IMR-90 (cell line): Measurements from ENCODE around the gene PLXNA4. TPM values are rescaled to one million over a fixed set of nuclear protein-coding genes. Genes with fewer than 3 reads are reported as not detected.

Source experiments
- ATAC-seq: fragments of 200-7000 bp; cut with Tn5 transposase; 2 replicates; pipeline ENCODE4 v1.9.1; 2020; ENCODE audit warnings: low read depth, mild to moderate bottlenecking, moderate library complexity
- BruUV-seq: library from RNA; stranded (reverse); fragments of 400-500 nt; replicated peaks from 2 replicates; lab custom pipeline; 2021; lab: Mats Ljungman, UMichigan
- CTCF ChIA-PET: fragments of 300-600 bp; formaldehyde crosslinking; extraction: SDS; loops from one replicate; lab custom pipeline; 2021; ENCODE audit warnings: antibody characterized with exemption; lab: Yijun Ruan, JAX
- POLR2A ChIA-PET: fragments of 300-600 bp; sonication (Branson Sonifier 250); formaldehyde crosslinking; loops from one replicate; lab custom pipeline; 2022; ENCODE audit warnings: antibody characterized with exemption; ENCODE audit not compliant: unreplicated experiment; lab: Charles Lee
- DNase-seq: peaks from one replicate; pipeline ENCODE4 v3.0.0; 2013
- H2AFZ ChIP-seq: replicated peaks from 2 replicates; pipeline ENCODE3; 2013; ENCODE audit warnings: low read length, mild to moderate bottlenecking; ENCODE audit not compliant: poor library complexity
- H2AK5ac ChIP-seq: 2 replicates; pipeline ENCODE4 v1.6.1; 2013; ENCODE audit warnings: low read depth, low read length, inconsistent platforms
- H2AK9ac ChIP-seq: replicated peaks from 2 replicates; pipeline ENCODE3; 2013; ENCODE audit warnings: mild to moderate bottlenecking, low read depth, low read length, moderate library complexity; ENCODE audit not compliant: poor library complexity
- H2BK120ac ChIP-seq: 2 replicates; pipeline ENCODE4 v1.6.1; 2013; ENCODE audit warnings: low read depth, low read length, inconsistent platforms
- H2BK15ac ChIP-seq: 3 replicates; pipeline ENCODE4 v1.6.1; 2013; ENCODE audit warnings: low read depth, low read length, inconsistent platforms
- H2BK20ac ChIP-seq: 2 replicates; pipeline ENCODE4 v1.6.1; 2013; ENCODE audit warnings: low read depth, mild to moderate bottlenecking, inconsistent platforms, low read length, moderate library complexity
- H2BK5ac ChIP-seq: 2 replicates; pipeline ENCODE4 v1.6.1; 2013; ENCODE audit warnings: mild to moderate bottlenecking, low read depth, low read length, inconsistent platforms; ENCODE audit not compliant: poor library complexity, severe bottlenecking
- H3K14ac ChIP-seq: replicated peaks from 2 replicates; pipeline ENCODE4 v1.6.1; 2013; ENCODE audit warnings: low read depth, low read length, inconsistent platforms
- H3K18ac ChIP-seq: 2 replicates; pipeline ENCODE4 v1.6.1; 2013; ENCODE audit warnings: low read depth, low read length, control low read depth
- H3K23ac ChIP-seq: 2 replicates; pipeline ENCODE4 v1.6.1; 2013; ENCODE audit warnings: low read depth, low read length, inconsistent platforms
- H3K27ac ChIP-seq: 2 replicates; pipeline ENCODE4 v1.5.1; 2013; ENCODE audit warnings: mild to moderate bottlenecking, control low read depth, low read length; ENCODE audit not compliant: insufficient read depth
- H3K27me3 ChIP-seq: 2 replicates; pipeline ENCODE4 v1.6.1; 2013; ENCODE audit warnings: low read length; ENCODE audit not compliant: control insufficient read depth, insufficient read depth
- H3K36me3 ChIP-seq: 2 replicates; pipeline ENCODE4 v1.6.1; 2013; ENCODE audit warnings: low read length, mixed read lengths; ENCODE audit not compliant: control insufficient read depth, insufficient read depth
- H3K4ac ChIP-seq: 2 replicates; pipeline ENCODE4 v1.6.1; 2013; ENCODE audit warnings: low read depth, low read length, inconsistent platforms
- H3K4me1 ChIP-seq: 2 replicates; pipeline ENCODE4 v1.6.1; 2013; ENCODE audit warnings: low read length, mixed read lengths; ENCODE audit not compliant: control insufficient read depth, insufficient read depth
- H3K4me2 ChIP-seq: 2 replicates; pipeline ENCODE4 v1.6.1; 2013; ENCODE audit warnings: low read depth, mild to moderate bottlenecking, control low read depth, low read length, moderate library complexity
- H3K4me3 ChIP-seq: 2 replicates; pipeline ENCODE4 v1.5.1; 2013; ENCODE audit warnings: low read depth, mild to moderate bottlenecking, control low read depth, low read length, moderate library complexity; ENCODE audit not compliant: insufficient read depth
- H3K56ac ChIP-seq: 2 replicates; pipeline ENCODE4 v1.6.1; 2013; ENCODE audit warnings: low read length, inconsistent platforms; ENCODE audit not compliant: insufficient read depth; ENCODE audit errors: extremely low read depth
- H3K79me1 ChIP-seq, 2 experiments: 2 replicates each; pipeline ENCODE4 v1.6.1; 2013; ENCODE audit warnings: low read length in 2 of 2, inconsistent platforms in 1 of 2, low read depth in 1 of 2
- H3K9ac ChIP-seq: 2 replicates; pipeline ENCODE4 v1.6.1; 2013; ENCODE audit warnings: low read depth, low read length, control low read depth
- H3K9me1 ChIP-seq: 2 replicates; pipeline ENCODE4 v1.6.1; 2013; ENCODE audit warnings: low read length, inconsistent platforms; ENCODE audit not compliant: insufficient read depth
- H3K9me3 ChIP-seq: 2 replicates; pipeline ENCODE4 v1.6.1; 2013; ENCODE audit warnings: low read length; ENCODE audit not compliant: control insufficient read depth, insufficient read depth
- H4K20me1 ChIP-seq: 2 replicates; pipeline ENCODE4 v1.6.1; 2013; ENCODE audit warnings: low read length, inconsistent platforms; ENCODE audit not compliant: insufficient read depth
- H4K5ac ChIP-seq: 2 replicates; pipeline ENCODE4 v1.6.1; 2013; ENCODE audit warnings: mild to moderate bottlenecking, low read depth, low read length, control low read depth
- H4K8ac ChIP-seq, 2 experiments: 2 replicates each; pipeline ENCODE4 v1.6.1; 2013; ENCODE audit warnings: low read depth in 2 of 2, low read length in 2 of 2, control low read depth in 1 of 2, inconsistent platforms in 1 of 2
- H4K91ac ChIP-seq: 2 replicates; pipeline ENCODE4 v1.6.1; 2013; ENCODE audit warnings: low read depth, low read length, inconsistent platforms; ENCODE audit not compliant: insufficient read depth
- BHLHE40 ChIP-seq: fragments of 150-350 bp; IDR thresholded peaks from 2 replicates; pipeline ENCODE4 v1.6.1; 2016; ENCODE audit warnings: mild to moderate bottlenecking, low read depth, low read length
- CEBPB ChIP-seq: IDR thresholded peaks from 2 replicates; pipeline ENCODE4 v1.6.1; 2012; ENCODE audit warnings: low read depth, low read length, improper control_type of control experiment
- CHD1 ChIP-seq: IDR thresholded peaks from 2 replicates; pipeline ENCODE4 v1.6.1; 2012; ENCODE audit warnings: low read depth, low read length, improper control_type of control experiment
- ELK1 ChIP-seq: fragments of 150-350 bp; IDR thresholded peaks from 2 replicates; pipeline ENCODE4 v1.6.1; 2016; ENCODE audit warnings: low read depth, mild to moderate bottlenecking, low read length, moderate library complexity, borderline replicate concordance
- FOS ChIP-seq: fragments of 150-350 bp; IDR thresholded peaks from 2 replicates; pipeline ENCODE4 v1.6.1; 2016; ENCODE audit warnings: low read depth, low read length
- MAFK ChIP-seq: IDR thresholded peaks from 2 replicates; pipeline ENCODE4 v1.6.1; 2012; ENCODE audit warnings: low read depth, low read length, improper control_type of control experiment
- MAZ ChIP-seq: IDR thresholded peaks from 2 replicates; pipeline ENCODE4 v1.6.1; 2012; ENCODE audit warnings: low read depth, mild to moderate bottlenecking, low read length, improper control_type of control experiment, moderate library complexity, borderline replicate concordance
- MXI1 ChIP-seq: IDR thresholded peaks from 2 replicates; pipeline ENCODE4 v1.6.1; 2012; ENCODE audit warnings: low read depth, mild to moderate bottlenecking, low read length, moderate library complexity, borderline replicate concordance
- NFE2L2 ChIP-seq: fragments of 150-350 bp; IDR thresholded peaks from 2 replicates; pipeline ENCODE4 v1.6.1; 2016; ENCODE audit warnings: low read depth, mild to moderate bottlenecking, low read length
- POLR2A ChIP-seq: IDR thresholded peaks from 2 replicates; pipeline ENCODE4 v1.6.1; 2012; ENCODE audit warnings: mild to moderate bottlenecking, low read depth, low read length
- RAD21 ChIP-seq: IDR thresholded peaks from 2 replicates; pipeline ENCODE4 v1.6.1; 2012; ENCODE audit warnings: low read length, improper control_type of control experiment
- RCOR1 ChIP-seq: IDR thresholded peaks from 2 replicates; pipeline ENCODE4 v1.6.1; 2012; ENCODE audit warnings: mild to moderate bottlenecking, low read length, improper control_type of control experiment; ENCODE audit not compliant: insufficient replicate concordance
- RFX5 ChIP-seq: IDR thresholded peaks from 2 replicates; pipeline ENCODE4 v1.8.0; 2012; ENCODE audit warnings: low read depth, mild to moderate bottlenecking, low read length, moderate library complexity
- SMC3 ChIP-seq: fragments of 150-350 bp; IDR thresholded peaks from 2 replicates; pipeline ENCODE4 v1.6.1; 2016; ENCODE audit warnings: low read depth, mild to moderate bottlenecking, antibody characterized with exemption, low read length, moderate library complexity
- USF2 ChIP-seq: fragments of 150-350 bp; IDR thresholded peaks from 2 replicates; pipeline ENCODE4 v1.6.1; 2017; ENCODE audit warnings: mild to moderate bottlenecking, antibody characterized with exemption, low read length, low read depth
- WGBS, 2 experiments: methylation state at CpG; one replicate each; pipeline versions ENCODE4 v1.1.5 to v1.1.7; 2013; ENCODE audit warnings: missing lambda C conversion rate in 2 of 2; ENCODE audit not compliant: insufficient read length in 1 of 2; ENCODE audit errors: extremely low coverage in 2 of 2; 5-methylcytosine and 5-hydroxymethylcytosine counted together
- dilution Hi-C: fragments of 300-500 bp; cut with HindIII; formaldehyde crosslinking; loops from one replicate; pipeline ENCODE4 v1.14.3; 2018; ENCODE audit warnings: low sequenced_read_pairs; ENCODE audit not compliant: unreplicated experiment
- in situ Hi-C: fragments of 300-500 bp; cut with MboI; formaldehyde crosslinking; loops from 3 replicates; pipeline ENCODE4 v1.14.3; 2019; ENCODE audit warnings: low sequenced_read_pairs, inconsistent platforms, mixed read lengths
- intact Hi-C: fragments of 100-400 bp; cut with micrococcal nuclease; formaldehyde crosslinking; loops from 2 replicates; pipeline ENCODE4 v1.10.0; 2022
- polyA plus RNA-seq, 3 experiments: library from polyadenylated mRNA; depleted of rRNA; stranded (reverse); fragments of >200 nt; gene quantifications; 2 replicates each; pipeline ENCODE4 v1.2.3, GENCODE V29; 2012; ENCODE audit warnings: low replicate concordance in 1 of 3
- total RNA-seq: library from RNA; depleted of rRNA; stranded (reverse); fragments of >200 nt; gene quantifications from 2 replicates; pipeline ENCODE4 v1.2.3, GENCODE V29; 2012
- TF ChIP-seq, protein P1 (sequence below): conservative IDR thresholded peaks from 2 replicates; pipeline ENCODE4 v1.5.1; 2012; ENCODE audit warnings: mild to moderate bottlenecking, low read depth, low read length, improper control_type of control experiment

PLXNA4 gene
- total and polyA plus RNA-seq, 2 of the 4 experiments (the other 2 are of a cell fraction): under 0.01 TPM

GRCh38 chr7:132131196-132131595, 445.1 kb downstream of the PLXNA4 start:
- Histone ChIP-seq H3K4me2 (no peak overlapping the region), H3K79me1 (no peaks in the 10 kb centered on the region), H3K23ac (no peak overlapping the region), H3K4me3 (no peak overlapping the region), H4K91ac (no peak overlapping the region), H4K20me1 (no peaks in the 10 kb centered on the region), H3K4me1 (no peaks in the 10 kb centered on the region), H3K4ac (no peak overlapping the region), H2AFZ (no peak overlapping the region), H2BK5ac (no peak overlapping the region), H4K5ac (no peak overlapping the region), H3K27me3 (no peaks in the 10 kb centered on the region; the same call in 1 of the 2 replicates), H2BK15ac (no peak overlapping the region), H3K9ac (no peak overlapping the region), H3K14ac (no peak overlapping the region), H2AK5ac (no peak overlapping the region), H3K9me1 (no peaks in the 10 kb centered on the region), H3K27ac (no peak overlapping the region), H4K8ac (no peak overlapping the region), H3K56ac (no peak overlapping the region), H3K36me3 (no peaks in the 10 kb centered on the region), H2BK120ac (no peak overlapping the region), H3K9me3 (no peaks in the 10 kb centered on the region), H3K18ac (no peak overlapping the region), H2AK9ac (no peak overlapping the region), H2BK20ac (no peak overlapping the region)
- dilution Hi-C loops (no loop called here), intact Hi-C loops (no loop called here), in situ Hi-C loops (no loop called here)
- POLR2A ChIA-PET: no interaction called here
- CTCF ChIA-PET: no interaction called here
- no peak for DNase-seq
- TF ChIP-seq FOS (no peak), RAD21 (no peak), NFE2L2 (no peak), MAZ (no peak), MXI1 (no peak), MAFK (no peak), ELK1 (no peak), CHD1 (no peak), SMC3 (no peak), RCOR1 (no peak), RFX5 (no peak), CEBPB (no peak), POLR2A (no peak), USF2 (no peak), BHLHE40 (no peak)
- TF ChIP-seq, protein P1, sequence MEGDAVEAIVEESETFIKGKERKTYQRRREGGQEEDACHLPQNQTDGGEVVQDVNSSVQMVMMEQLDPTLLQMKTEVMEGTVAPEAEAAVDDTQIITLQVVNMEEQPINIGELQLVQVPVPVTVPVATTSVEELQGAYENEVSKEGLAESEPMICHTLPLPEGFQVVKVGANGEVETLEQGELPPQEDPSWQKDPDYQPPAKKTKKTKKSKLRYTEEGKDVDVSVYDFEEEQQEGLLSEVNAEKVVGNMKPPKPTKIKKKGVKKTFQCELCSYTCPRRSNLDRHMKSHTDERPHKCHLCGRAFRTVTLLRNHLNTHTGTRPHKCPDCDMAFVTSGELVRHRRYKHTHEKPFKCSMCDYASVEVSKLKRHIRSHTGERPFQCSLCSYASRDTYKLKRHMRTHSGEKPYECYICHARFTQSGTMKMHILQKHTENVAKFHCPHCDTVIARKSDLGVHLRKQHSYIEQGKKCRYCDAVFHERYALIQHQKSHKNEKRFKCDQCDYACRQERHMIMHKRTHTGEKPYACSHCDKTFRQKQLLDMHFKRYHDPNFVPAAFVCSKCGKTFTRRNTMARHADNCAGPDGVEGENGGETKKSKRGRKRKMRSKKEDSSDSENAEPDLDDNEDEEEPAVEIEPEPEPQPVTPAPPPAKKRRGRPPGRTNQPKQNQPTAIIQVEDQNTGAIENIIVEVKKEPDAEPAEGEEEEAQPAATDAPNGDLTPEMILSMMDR: no peak
- BruUV-seq: no TSS peak
- ATAC-seq: no peak
- 63% methylated on average over 1 of the region's 3 CpGs; no CpG with 5 or more reads in 1 of the 2 experiments for WGBS, 2 experiments
